GM20000 (cell line): ENCODE data around the gene CNTRL.

ENCODE experiments used
- DNase-seq: peaks from one replicate; pipeline ENCODE4 v3.0.0; 2012; ENCODE audit warnings: low spot score
- CTCF ChIP-seq: IDR thresholded peaks from 2 replicates; pipeline ENCODE4 v1.5.1; 2012; ENCODE audit warnings: mild to moderate bottlenecking, control low read depth; ENCODE audit errors: extremely low read depth, missing control alignments

The CNTRL gene

DNA sequence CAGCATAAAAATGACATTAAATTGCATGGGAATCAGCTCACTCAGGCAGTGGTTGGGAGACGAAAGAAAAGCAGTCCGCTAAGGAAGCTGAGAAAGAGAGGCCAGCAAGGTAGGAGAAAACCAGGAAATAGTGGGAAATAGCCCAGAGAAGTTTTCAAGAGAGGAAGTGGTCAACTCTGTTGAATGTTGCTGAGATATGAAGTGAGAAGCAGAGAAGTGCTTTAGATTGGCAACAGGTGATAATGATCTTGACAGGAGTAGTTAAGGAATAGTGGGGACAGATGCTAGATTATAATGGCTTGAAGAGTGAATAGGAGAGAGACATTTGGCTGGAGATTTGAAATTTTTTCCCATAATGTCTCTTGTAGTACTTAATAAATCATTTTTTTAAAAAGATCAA lies 30.8 kb downstream of the CNTRL start:
- no peak for TF ChIP-seq CTCF
- DNase-seq = no peak

DNA sequence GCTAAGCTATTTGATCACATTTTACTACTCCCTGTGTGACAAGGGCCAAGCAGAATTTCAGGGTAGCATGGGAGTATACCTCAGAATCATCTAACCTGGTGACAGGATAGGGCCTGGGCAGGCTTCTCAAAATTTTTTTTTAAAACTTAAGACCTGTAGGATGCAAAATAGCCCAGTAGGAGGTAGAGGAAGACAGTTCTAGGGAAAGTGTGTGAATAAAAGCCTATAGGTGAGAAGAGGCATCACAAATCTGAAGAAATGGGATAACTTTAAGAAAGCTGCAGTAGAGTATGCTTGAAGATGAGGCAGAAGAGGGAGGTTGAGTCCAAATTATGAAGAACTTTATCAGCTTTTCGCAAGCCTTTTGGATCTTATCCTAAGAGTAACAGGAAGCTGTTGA lies 32.3 kb downstream of the CNTRL start:
- no peak for DNase-seq
- TF ChIP-seq CTCF = no peak

- DNase-seq = no peak
Measured at GRCh38 chr9:121107881-121108280, 33.1 kb downstream of the CNTRL start.

DNA sequence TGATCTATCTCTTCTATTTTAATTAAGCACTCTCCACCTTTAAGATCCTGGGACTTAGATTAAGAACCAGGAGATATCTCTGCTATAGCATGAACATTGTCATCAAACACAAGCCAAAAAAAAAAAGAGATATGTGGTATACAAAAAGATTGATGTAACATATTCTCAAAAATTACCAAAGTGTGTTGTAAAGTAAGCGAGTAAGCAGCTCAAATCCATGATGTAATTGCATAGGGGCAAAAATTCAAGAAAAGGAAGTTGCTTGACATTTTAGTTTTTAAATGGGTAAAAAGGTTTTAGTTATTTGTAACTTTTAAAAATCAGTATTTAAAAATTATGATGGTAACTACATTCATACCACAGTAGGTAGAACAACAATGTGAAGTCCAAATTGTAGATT lies 40.7 kb downstream of the CNTRL start:
- no peak for TF ChIP-seq CTCF
- no peak for DNase-seq

More at GRCh38 chr9:121107881-121108280, 33.1 kb downstream of the CNTRL start:
- no peak for TF ChIP-seq CTCF

DNA sequence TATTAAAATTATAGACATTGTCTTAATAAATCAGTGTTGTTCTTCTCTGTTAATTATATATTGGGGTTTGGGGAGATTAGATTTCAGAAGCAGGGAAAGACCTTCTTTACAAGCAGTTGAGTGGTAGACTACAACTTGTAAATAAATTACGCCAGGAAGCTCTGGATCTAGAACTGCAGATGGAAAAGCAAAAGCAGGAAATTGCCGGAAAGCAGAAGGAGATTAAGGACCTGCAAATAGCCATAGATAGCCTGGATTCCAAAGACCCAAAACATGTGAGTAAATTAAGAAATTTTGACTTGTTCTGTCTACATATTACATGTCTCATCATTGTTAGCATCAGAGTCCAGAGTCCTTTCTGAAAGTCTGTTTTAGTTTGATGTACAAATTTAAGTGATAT lies 43.5 kb downstream of the CNTRL start:
- TF ChIP-seq CTCF = no peak
- DNase-seq = no peak

DNA sequence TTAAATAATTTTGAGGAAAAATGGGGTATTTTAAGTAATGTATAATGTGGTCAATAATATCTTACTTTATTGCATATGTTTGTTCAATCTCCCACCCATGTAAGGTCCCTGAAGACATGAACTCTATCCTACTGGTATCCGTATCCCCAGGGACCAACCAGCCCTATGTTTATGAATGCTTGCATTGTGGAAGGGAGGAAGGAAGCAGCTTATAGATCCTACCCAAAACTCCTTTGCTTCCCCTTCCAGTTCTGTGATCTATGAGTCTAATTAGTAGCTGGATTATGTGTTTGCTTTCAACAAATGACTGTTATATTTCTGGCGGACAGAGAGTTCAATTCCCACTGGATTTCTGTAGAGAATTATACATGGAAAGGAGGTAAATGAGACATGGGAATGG lies 45.6 kb downstream of the CNTRL start:
- no peak for TF ChIP-seq CTCF
- DNase-seq = no peak

- DNase-seq = peak; percentile 82
- no peak for TF ChIP-seq CTCF
Measured at GRCh38 chr9:121121582-121122087, 46.9 kb downstream of the CNTRL start.
